ENCODE results near the gene GRIK5.

GRIK5 gene

DNA sequence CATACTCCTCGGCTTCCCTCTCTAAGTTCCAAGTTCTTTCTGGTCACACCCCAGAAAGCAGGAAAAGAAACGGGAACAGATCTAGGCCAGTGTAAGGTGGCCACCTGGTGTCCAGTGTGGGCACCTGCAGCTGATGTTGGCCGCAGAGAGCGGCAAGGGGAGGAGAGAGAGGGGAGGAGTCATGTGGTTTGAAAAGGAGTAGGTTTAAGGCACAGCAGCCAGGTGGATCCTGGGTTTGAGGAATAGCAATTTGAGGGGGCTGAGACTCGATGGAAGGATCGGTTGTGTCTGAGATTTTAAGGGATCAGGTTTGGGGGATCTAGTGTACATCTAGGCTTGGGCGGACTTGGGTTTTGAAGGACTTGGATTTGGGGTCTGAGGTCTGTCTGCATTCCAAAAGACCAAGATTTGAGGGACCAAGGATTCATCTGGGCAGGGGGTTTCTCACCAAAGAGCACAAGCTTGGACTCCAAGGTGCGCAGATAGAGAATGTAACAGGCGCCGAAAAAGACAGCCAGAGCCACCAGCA is 112.1 kb downstream of the GRIK5 start:
- TF ChIP-seq TAF1 (IDR thresholded peaks at IDR 0.05; ENCODE audit: borderline replicate concordance, insufficient read depth, low read length) (no peak), SIN3A (IDR thresholded peaks at IDR 0.05; ENCODE audit: borderline replicate concordance, insufficient read depth, low read length) (no peak), REST (IDR thresholded peaks at IDR 0.05; ENCODE audit: insufficient read depth in 1 of 2, low read depth in 2 of 2, low read length in 2 of 2) (no peak), FOXP2 (optimal IDR thresholded peaks at IDR 0.05; ENCODE audit: borderline replicate concordance, extremely low read depth, extremely low read length, insufficient read depth) (no peak), POLR2AphosphoS5 (IDR thresholded peaks at IDR 0.05; ENCODE audit: low read depth, low read length) (no peak)

DNA sequence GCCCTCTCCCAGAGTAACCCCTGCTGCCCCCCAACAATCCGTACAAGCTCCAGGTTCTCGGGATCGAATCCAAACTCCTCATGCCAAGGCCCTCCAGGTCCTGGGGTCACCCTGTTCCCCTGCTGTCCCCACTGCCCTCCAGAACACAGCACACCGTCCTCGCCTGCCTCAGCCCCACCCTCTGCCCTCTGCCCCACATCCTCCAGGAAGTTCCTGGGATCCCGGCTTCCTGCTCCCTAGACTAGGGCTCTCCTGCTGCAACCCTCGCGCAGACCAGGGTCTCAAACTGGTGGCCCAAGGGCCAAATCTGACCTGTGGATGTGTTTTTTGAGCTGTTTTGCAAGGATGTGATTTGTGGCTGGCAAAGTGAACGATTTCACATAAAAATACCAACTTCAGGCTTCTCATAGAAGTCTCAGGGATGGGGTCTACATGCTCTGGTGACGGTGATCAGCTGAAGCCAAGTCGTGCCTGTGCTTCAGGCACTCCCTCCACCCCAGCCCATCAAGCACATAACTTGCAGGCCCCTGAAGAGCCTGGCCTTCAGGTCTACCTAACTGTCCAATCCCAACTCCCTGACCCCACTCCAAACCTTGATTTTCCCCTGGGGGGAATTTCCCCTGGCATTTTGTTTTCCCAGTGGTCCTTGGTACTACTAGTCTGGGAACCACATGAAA is 112.7 kb downstream of the GRIK5 start:
- TF ChIP-seq POLR2AphosphoS5 (IDR thresholded peaks at IDR 0.05; ENCODE audit: low read depth, low read length) = no peak
- TF ChIP-seq REST (IDR thresholded peaks at IDR 0.05; ENCODE audit: insufficient read depth in 1 of 2, low read depth in 2 of 2, low read length in 2 of 2) = no peak
- no peak for TF ChIP-seq SIN3A (IDR thresholded peaks at IDR 0.05; ENCODE audit: borderline replicate concordance, insufficient read depth, low read length)
- no peak for TF ChIP-seq TAF1 (IDR thresholded peaks at IDR 0.05; ENCODE audit: borderline replicate concordance, insufficient read depth, low read length)
- TF ChIP-seq FOXP2 (optimal IDR thresholded peaks at IDR 0.05; ENCODE audit: borderline replicate concordance, extremely low read depth, extremely low read length, insufficient read depth) = no peak

DNA sequence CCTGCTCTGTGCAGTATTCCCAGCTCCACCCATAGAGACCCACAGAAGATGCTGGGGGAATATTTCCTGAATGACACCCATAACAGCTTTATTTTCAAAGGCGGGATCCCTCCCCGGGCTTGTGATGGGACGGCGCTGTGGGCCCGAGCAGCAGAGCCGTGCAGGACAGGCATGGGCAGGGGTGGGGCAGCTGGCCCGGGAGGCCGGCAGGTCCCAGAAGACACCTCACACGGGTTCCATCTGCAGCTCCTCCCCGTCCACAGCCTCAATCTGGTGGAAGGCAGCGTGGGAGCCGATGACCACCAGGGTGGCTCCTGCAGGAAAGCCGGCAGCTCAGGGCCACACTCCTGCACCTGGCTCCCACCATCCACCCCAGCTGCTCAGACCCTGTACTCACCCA is 113.4 kb downstream of the GRIK5 start:
- TF ChIP-seq FOXP2 (optimal IDR thresholded peaks at IDR 0.05; ENCODE audit: borderline replicate concordance, extremely low read depth, extremely low read length, insufficient read depth) = no peak
- no peak for TF ChIP-seq TAF1 (IDR thresholded peaks at IDR 0.05; ENCODE audit: borderline replicate concordance, insufficient read depth, low read length)
- no peak for TF ChIP-seq SIN3A (IDR thresholded peaks at IDR 0.05; ENCODE audit: borderline replicate concordance, insufficient read depth, low read length)
- no peak for TF ChIP-seq REST (IDR thresholded peaks at IDR 0.05; ENCODE audit: insufficient read depth in 1 of 2, low read depth in 2 of 2, low read length in 2 of 2)
- TF ChIP-seq POLR2AphosphoS5 (IDR thresholded peaks at IDR 0.05; ENCODE audit: low read depth, low read length) = no peak

DNA sequence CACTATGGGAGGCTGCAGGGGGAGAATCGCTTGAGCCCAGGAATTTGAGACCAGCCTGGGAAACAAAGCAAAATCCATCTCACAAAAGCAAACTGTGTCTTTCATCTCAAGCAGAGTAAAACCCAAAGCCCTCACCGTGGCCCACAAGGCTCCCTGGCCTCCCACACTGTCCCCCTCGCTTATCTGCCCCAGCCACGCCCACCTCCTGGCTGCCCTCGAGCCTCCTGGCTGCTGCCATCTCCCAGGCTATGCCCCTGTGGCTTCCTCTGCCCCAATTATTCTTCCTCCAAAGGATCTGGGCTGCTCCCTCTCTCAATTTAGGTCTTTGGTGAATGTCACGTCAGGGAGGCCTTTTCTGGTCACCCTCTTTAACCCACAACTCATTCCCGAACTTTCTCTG is 114.5 kb downstream of the GRIK5 start:
- TF ChIP-seq REST (IDR thresholded peaks at IDR 0.05; ENCODE audit: insufficient read depth in 1 of 2, low read depth in 2 of 2, low read length in 2 of 2) (no peak), FOXP2 (optimal IDR thresholded peaks at IDR 0.05; ENCODE audit: borderline replicate concordance, extremely low read depth, extremely low read length, insufficient read depth) (no peak), SIN3A (IDR thresholded peaks at IDR 0.05; ENCODE audit: borderline replicate concordance, insufficient read depth, low read length) (no peak), POLR2AphosphoS5 (IDR thresholded peaks at IDR 0.05; ENCODE audit: low read depth, low read length) (no peak), TAF1 (IDR thresholded peaks at IDR 0.05; ENCODE audit: borderline replicate concordance, insufficient read depth, low read length) (no peak)

All from PFSK-1 (cell line).